H1 (cell line): Measurements from ENCODE around the gene CDC42EP5. TPM values are rescaled to one million over a fixed set of nuclear protein-coding genes. Genes with fewer than 3 reads are reported as not detected.

Experiments used
- CTCF ChIA-PET: fragments of 300-600 bp; sonication (Branson Sonifier 250); formaldehyde crosslinking; loops from one replicate; lab custom pipeline; 2021; ENCODE audit not compliant: partially characterized antibody; lab: Charles Lee
- POLR2A ChIA-PET: fragments of 300-600 bp; sonication (Branson Sonifier 250); formaldehyde crosslinking; loops from one replicate; lab custom pipeline; 2021; ENCODE audit warnings: inconsistent platforms; ENCODE audit not compliant: partially characterized antibody; lab: Charles Lee
- DNase-seq, 2 experiments: peaks; one replicate each; pipeline versions ENCODE4 v3.0.0 to v3.0.0-alpha.2; 2010 to 2022; ENCODE audit warnings: low spot score in 2 of 2, low read depth in 1 of 2, mixed read lengths in 1 of 2
- FAIRE-seq: peaks from 2 replicates; lab custom pipeline; 2011; peaks lifted over from hg19 to GRCh38; lab: Jason Lieb, UNC
- H2AFZ ChIP-seq: 2 replicates; pipeline ENCODE4 v1.8.1; 2012; ENCODE audit warnings: low read length, inconsistent platforms
- H2AK5ac ChIP-seq: 2 replicates; pipeline ENCODE4 v1.6.1; 2013; ENCODE audit warnings: low read depth, low read length
- H2BK120ac ChIP-seq: replicated peaks from 2 replicates; pipeline ENCODE3; 2013; ENCODE audit warnings: low read depth, low read length, inconsistent platforms
- H2BK12ac ChIP-seq: 2 replicates; pipeline ENCODE4 v1.6.1; 2013; ENCODE audit warnings: low read depth, low read length
- H2BK15ac ChIP-seq: 2 replicates; pipeline ENCODE4 v1.6.1; 2013; ENCODE audit warnings: low read length
- H2BK20ac ChIP-seq: 2 replicates; pipeline ENCODE4 v1.6.1; 2013; ENCODE audit warnings: low read length
- H2BK5ac ChIP-seq: 2 replicates; pipeline ENCODE4 v1.6.1; 2013; ENCODE audit warnings: low read depth, low read length
- H3K14ac ChIP-seq: 2 replicates; pipeline ENCODE4 v1.6.1; 2013; ENCODE audit warnings: inconsistent platforms; ENCODE audit not compliant: insufficient read length
- H3K18ac ChIP-seq: 2 replicates; pipeline ENCODE4 v1.6.1; 2013; ENCODE audit warnings: low read length; ENCODE audit errors: extremely low read depth
- H3K23ac ChIP-seq: 2 replicates; pipeline ENCODE4 v1.6.1; 2013; ENCODE audit warnings: inconsistent platforms; ENCODE audit not compliant: insufficient read length
- H3K23me2 ChIP-seq: 2 replicates; pipeline ENCODE4 v1.6.1; 2013; ENCODE audit warnings: low read depth, low read length
- H3K27ac ChIP-seq: 2 replicates; pipeline ENCODE4 v1.6.1; 2011; ENCODE audit warnings: low read depth, low read length, inconsistent platforms
- H3K27me3 ChIP-seq, 4 experiments: replicated peaks in 1 of 4; 1 replicate in 1 of 4; 2 replicates in 3 of 4; pipeline versions ENCODE4 v1.6.1 to v1.8.1; 2011 to 2013; ENCODE audit warnings: low read length in 3 of 4, mild to moderate bottlenecking in 3 of 4, inconsistent platforms in 2 of 4, mixed read lengths in 2 of 4, moderate library complexity in 1 of 4; ENCODE audit not compliant: control insufficient read depth in 3 of 4, insufficient read depth in 3 of 4; ENCODE audit errors: extremely low read depth in 1 of 4
- H3K36me3 ChIP-seq, 4 experiments: 2 replicates each; pipeline versions ENCODE4 v1.6.1 to v1.8.1; 2011 to 2013; ENCODE audit warnings: mild to moderate bottlenecking in 4 of 4, low read length in 3 of 4, moderate library complexity in 2 of 4, control low read depth in 1 of 4, inconsistent platforms in 1 of 4; ENCODE audit not compliant: insufficient read depth in 4 of 4, control insufficient read depth in 2 of 4
- H3K4ac ChIP-seq: replicated peaks from 2 replicates; pipeline ENCODE3; 2013; ENCODE audit warnings: low read length, low read depth, mixed read lengths, inconsistent platforms; ENCODE audit not compliant: insufficient read length
- H3K4me1 ChIP-seq, 4 experiments: replicated peaks in 1 of 4; 1 replicate in 1 of 4; 2 replicates in 3 of 4; pipeline versions ENCODE4 v1.6.1 to v1.8.1; 2011 to 2013; ENCODE audit warnings: low read length in 3 of 4, inconsistent platforms in 2 of 4, mixed read lengths in 1 of 4; ENCODE audit not compliant: insufficient read depth in 4 of 4, control insufficient read depth in 3 of 4
- H3K4me2 ChIP-seq, 2 experiments: 2 replicates each; pipeline versions ENCODE4 v1.6.1 to v1.8.1; 2011 to 2013; ENCODE audit warnings: low read depth in 2 of 2, low read length in 2 of 2, control low read depth in 1 of 2, inconsistent platforms in 1 of 2, mild to moderate bottlenecking in 1 of 2; ENCODE audit not compliant: insufficient read depth in 1 of 2
- H3K4me3 ChIP-seq, 4 experiments: fragments of 200-600, 300-600 bp in 1 of 4; sonication (generic), shearing (Covaris generic), sonication (Bioruptor Twin) in 1 of 4; 2 replicates each; pipeline versions ENCODE4 v1.5.1 to v1.8.1; 2011 to 2016; ENCODE audit warnings: low read length in 4 of 4, low read depth in 3 of 4, control low read depth in 2 of 4, inconsistent platforms in 2 of 4, mild to moderate bottlenecking in 2 of 4, mixed read lengths in 1 of 4, moderate library complexity in 1 of 4; ENCODE audit not compliant: insufficient read depth in 2 of 4; ENCODE audit errors: extremely low read depth in 1 of 4
- H3K56ac ChIP-seq: replicated peaks from 2 replicates; pipeline ENCODE3; 2013; ENCODE audit warnings: low read depth, mild to moderate bottlenecking, mixed read lengths, low read length, inconsistent platforms; ENCODE audit not compliant: insufficient read length
- H3K79me1 ChIP-seq: 2 replicates; pipeline ENCODE4 v1.6.1; 2013; ENCODE audit warnings: low read depth, low read length, control low read depth
- H3K79me2 ChIP-seq, 2 experiments: 2 replicates each; pipeline versions ENCODE4 v1.6.1 to v1.8.1; 2012 to 2013; ENCODE audit warnings: low read length in 2 of 2, mild to moderate bottlenecking in 2 of 2, inconsistent platforms in 1 of 2; ENCODE audit not compliant: insufficient read depth in 2 of 2, control insufficient read depth in 1 of 2
- H3K9ac ChIP-seq, 4 experiments: replicated peaks in 1 of 4; 1 replicate in 1 of 4; 2 replicates in 3 of 4; pipeline versions ENCODE4 v1.6.1 to v1.8.1; 2011 to 2013; ENCODE audit warnings: low read depth in 3 of 4, low read length in 3 of 4, control low read depth in 2 of 4, mild to moderate bottlenecking in 2 of 4, moderate library complexity in 2 of 4, inconsistent platforms in 1 of 4; ENCODE audit errors: extremely low read depth in 1 of 4
- H3K9me3 ChIP-seq, 2 experiments: 2 replicates each; pipeline versions ENCODE4 v1.6.1 to v1.8.1; 2012 to 2013; ENCODE audit warnings: mild to moderate bottlenecking in 2 of 2, moderate library complexity in 2 of 2, control low read depth in 1 of 2, inconsistent platforms in 1 of 2, low read depth in 1 of 2, low read length in 1 of 2, mixed read lengths in 1 of 2; ENCODE audit not compliant: insufficient read depth in 2 of 2
- H4K20me1 ChIP-seq, 2 experiments: replicated peaks in 1 of 2; 2 replicates each; pipeline versions ENCODE3 to v1.8.1; 2011 to 2013; ENCODE audit warnings: inconsistent platforms in 2 of 2, low read length in 2 of 2, mild to moderate bottlenecking in 1 of 2; ENCODE audit not compliant: insufficient read depth in 2 of 2, control insufficient read depth in 1 of 2
- H4K5ac ChIP-seq: 2 replicates; pipeline ENCODE4 v1.6.1; 2013; ENCODE audit warnings: low read length, low read depth, mixed read lengths, inconsistent platforms; ENCODE audit not compliant: insufficient read length
- H4K8ac ChIP-seq: 2 replicates; pipeline ENCODE4 v1.8.0; 2013; ENCODE audit warnings: mild to moderate bottlenecking, moderate library complexity, low read length, inconsistent platforms; ENCODE audit not compliant: insufficient read depth; ENCODE audit errors: extremely low read depth
- H4K91ac ChIP-seq: replicated peaks from 2 replicates; pipeline ENCODE3; 2013; ENCODE audit warnings: low read length, mixed read lengths, inconsistent platforms; ENCODE audit not compliant: insufficient read length
- BACH1 ChIP-seq: IDR thresholded peaks from 2 replicates; pipeline ENCODE4 v1.6.1; 2012; ENCODE audit warnings: low read length, improper control_type of control experiment
- BCL11A ChIP-seq, 2 experiments: IDR thresholded peaks; one replicate each; pipeline ENCODE4 v1.6.1; 2011; ENCODE audit warnings: low read depth in 2 of 2, low read length in 2 of 2, mild to moderate bottlenecking in 2 of 2
- CHD2 ChIP-seq: IDR thresholded peaks from 2 replicates; pipeline ENCODE4 v1.6.1; 2012; ENCODE audit warnings: low read length, improper control_type of control experiment
- CTBP2 ChIP-seq: IDR thresholded peaks from 2 replicates; pipeline ENCODE4 v1.7.0; 2011; ENCODE audit warnings: borderline replicate concordance, mild to moderate bottlenecking, moderate library complexity, mixed read lengths, low read length; ENCODE audit not compliant: insufficient read depth, insufficient read length
- EGR1 ChIP-seq: IDR thresholded peaks from 2 replicates; pipeline ENCODE4 v1.6.1; 2011; ENCODE audit warnings: low read depth, low read length, borderline replicate concordance
- KDM1A ChIP-seq: fragments of 200-600, 300-600 bp; sonication (generic); IDR thresholded peaks from 2 replicates; pipeline ENCODE4 v1.7.1; 2016; ENCODE audit warnings: mild to moderate bottlenecking, low read length, borderline replicate concordance
- NRF1 ChIP-seq: IDR thresholded peaks from 2 replicates; pipeline ENCODE4 v1.6.1; 2011; ENCODE audit warnings: mild to moderate bottlenecking, low read depth, low read length, improper control_type of control experiment
- RAD21 ChIP-seq, 2 experiments: IDR thresholded peaks in 1 of 2; conservative IDR thresholded peaks in 1 of 2; 2 replicates each; pipeline ENCODE4 v1.6.1; 2011; ENCODE audit warnings: low read depth in 2 of 2, low read length in 2 of 2, improper control_type of control experiment in 1 of 2, inconsistent platforms in 1 of 2, mild to moderate bottlenecking in 1 of 2, moderate library complexity in 1 of 2
- SIX5 ChIP-seq: IDR thresholded peaks from 2 replicates; pipeline ENCODE4 v1.6.1; 2011; ENCODE audit warnings: mild to moderate bottlenecking, low read depth, low read length
- TEAD4 ChIP-seq: IDR thresholded peaks from 2 replicates; pipeline ENCODE4 v1.6.1; 2012; ENCODE audit warnings: low read depth, low read length, inconsistent platforms, mixed read lengths
- ZNF274 ChIP-seq: IDR thresholded peaks from 2 replicates; pipeline ENCODE4 v1.7.0; 2012; ENCODE audit warnings: low read length, borderline replicate concordance; ENCODE audit errors: extremely low read depth
- WGBS, 2 experiments: shearing (Covaris generic) in 1 of 2; methylation state at CpG; one replicate each; pipeline versions ENCODE4 v1.1.6 to v1.1.7; 2013 to 2015; ENCODE audit warnings: low lambda C conversion rate in 2 of 2, mixed read lengths in 2 of 2, inconsistent platforms in 1 of 2, low coverage in 1 of 2, missing lambda C conversion rate in 1 of 2; ENCODE audit not compliant: insufficient replicate concordance in 2 of 2, insufficient coverage in 1 of 2, insufficient read length in 1 of 2; ENCODE audit errors: extremely low coverage in 1 of 2, missing lambda C conversion rate in 1 of 2; 5-methylcytosine and 5-hydroxymethylcytosine counted together
- polyA plus RNA-seq, 7 experiments: library from polyadenylated mRNA; depleted of rRNA in 3 of 7; stranded (reverse) in 5 of 7; unstranded in 2 of 7; fragments of >200 nt in 5 of 7; fragments of 200-250 nt in 2 of 7; gene quantifications; 1 replicate in 5 of 7; 2 replicates in 1 of 7; 4 replicates in 1 of 7; pipeline versions ENCODE4 v1.2.1 to v1.2.3, GENCODE V29; 2011 to 2013; ENCODE audit warnings: missing spikeins in 2 of 7, mixed read lengths in 2 of 7
- total RNA-seq: library from RNA; stranded (reverse); fragmentation: NEBNext Ultra II Directional; extraction: Animal tissue kit (Norgen Biotek cat#: 25700); gene quantifications from 2 replicates; pipeline ENCODE4 v1.2.1, GENCODE V29; 2021

CDC42EP5 gene
- total and polyA plus RNA-seq, 2 of the 8 experiments (the other 6 are each of a cell fraction or from before 2014, with no cell fraction given), result 1.8 to 2.1 TPM

DNA sequence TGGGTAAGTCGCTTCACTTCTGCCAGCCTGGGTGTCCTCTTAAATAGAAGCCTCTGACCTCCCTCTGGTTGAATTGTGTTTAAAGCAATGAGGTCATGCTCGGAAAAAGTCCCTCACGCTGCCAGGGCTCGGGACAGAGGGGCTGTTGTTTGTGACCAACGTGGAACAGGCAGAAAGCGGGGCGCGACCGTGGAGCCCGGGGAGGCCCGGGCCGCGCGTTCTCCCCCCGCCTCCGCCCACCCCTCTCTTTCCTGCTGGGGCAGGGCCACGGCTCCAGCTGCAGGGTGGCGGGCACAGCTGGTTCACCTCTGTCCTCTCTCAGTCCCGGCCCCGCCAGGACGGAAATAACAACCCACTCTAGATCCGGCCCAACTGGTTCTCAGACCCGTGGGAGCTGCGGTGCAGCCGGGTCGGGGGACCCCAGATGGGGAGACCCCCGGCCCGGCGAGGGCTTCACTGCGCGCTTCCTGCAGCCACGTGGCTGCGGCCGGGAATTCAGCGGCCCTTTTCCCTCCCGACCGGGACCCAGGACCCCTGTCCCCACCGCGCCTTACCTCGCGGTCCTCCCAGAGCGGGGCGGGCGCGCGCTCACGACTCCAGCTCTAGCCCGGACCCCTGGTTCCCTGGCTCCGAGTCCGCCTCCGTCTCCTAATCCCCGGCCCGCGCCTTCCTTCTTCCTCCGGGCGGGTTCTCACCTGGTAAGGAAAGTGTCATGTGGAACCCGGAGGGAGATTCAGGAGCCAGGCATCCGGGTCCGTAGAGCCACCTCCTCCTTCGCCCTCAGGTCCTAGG lies 1.9 kb downstream of the CDC42EP5 start:
- DNase-seq (peak in 1 of 2 experiments; percentile 60), FAIRE-seq (no peak)
- Histone ChIP-seq H3K79me1 (no peaks in the 10 kb centered on the region), H3K79me2 (no peaks in the 10 kb centered on the region), H3K14ac (no peak overlapping the region), H3K4me2 (peak overlapping the region; percentile 69 to 76), H3K4ac (no peak overlapping the region), H2BK120ac (no peak overlapping the region), H3K9me3 (no peaks in the 10 kb centered on the region), H2BK15ac (peak overlapping the region; percentile 40; the same call in 1 of the 2 replicates), H4K91ac (no peak overlapping the region), H3K27me3 (peaks cover 3 to 27% (median 18%) of the 10 kb centered on the region in 4 experiments), H3K27ac (no peak overlapping the region), H4K5ac (no peak overlapping the region), H3K23me2 (peaks cover 7% of the 10 kb centered on the region; the same call in 1 of the 2 replicates), H2AK5ac (no peak overlapping the region), H4K8ac (peak overlapping the region; percentile 68; the same call in 1 of the 2 replicates), H2AFZ (peak overlapping the region; percentile 9; the same call in 1 of the 2 replicates), H2BK5ac (no peak overlapping the region; the same call in 1 of the 2 replicates), H3K36me3 (no peaks in the 10 kb centered on the region), H3K56ac (no peak overlapping the region), H3K9ac (peak overlapping the region in 2 of 4 experiments; percentile 25 to 29; a peak in 4 of 7 replicates), H3K4me3 (peak overlapping the region; percentile 21 to 59 (median 34)), H3K23ac (no peak overlapping the region), H4K20me1 (no peaks in the 10 kb centered on the region), H2BK20ac (no peak overlapping the region), H3K18ac (peak overlapping the region; percentile 60), H2BK12ac (0 out of 2 replicates have a peak overlapping the region, but pooled peaks have one; percentile 33), H3K4me1 (peaks cover 3 to 10% (median 3%) of the 10 kb centered on the region in 4 experiments; a peak in 6 of 7 replicates)
- ChIA-PET CTCF (no interaction called here), POLR2A (interaction anchor here (0.7 kb wide), 1 partner anchor 609 kb away, joined by 4 read pairs; no protein-coding TSS in a partner anchor)
- 4% methylated on average over 54 of the region's 60 CpGs; no CpG with 5 or more reads in 1 of the 2 experiments for WGBS, 2 experiments
- TF ChIP-seq RAD21 (IDR thresholded peaks at IDR 0.05 in 1 of 2, conservative IDR thresholded peaks at IDR 0.05 in 1 of 2; ENCODE audit: low read depth in 2 of 2, low read length in 2 of 2) (no peak), NRF1 (no peak), BACH1 (no peak), BCL11A (IDR thresholded peaks at IDR 0.05; ENCODE audit: low read depth in 2 of 2, low read length in 2 of 2) (no peak), CTBP2 (no peak), EGR1 (no peak), ZNF274 (no peak), KDM1A (no peak), SIX5 (no peak), CHD2 (no peak), TEAD4 (no peak)
